ENCODE data around the gene DRGX.

Gene DRGX

GRCh38 chr10:49407552-49408137 is 11.8 kb upstream of the DRGX start:
- DNase-seq: peak; percentile 56

GRCh38 chr10:49407151-49407550 is 11.3 kb upstream of the DRGX start:
- DNase-seq: no peak

GRCh38 chr10:49404321-49404878 is 8.5 kb upstream of the DRGX start:
- no peak for DNase-seq

- no peak for DNase-seq
Observed at GRCh38 chr10:49403363-49403762, 7.5 kb upstream of the DRGX start.

GRCh38 chr10:49400365-49400764 is 4.5 kb upstream of the DRGX start:
- no peak for DNase-seq

- no peak for DNase-seq
Observed at GRCh38 chr10:49398986-49399385, 3.1 kb upstream of the DRGX start.

GRCh38 chr10:49398000-49398861 is 2.3 kb upstream of the DRGX start:
- DNase-seq: peak; percentile 40

- no peak for DNase-seq
Observed at GRCh38 chr10:49397036-49397999, 1.4 kb upstream of the DRGX start.

- no peak for DNase-seq
Observed at GRCh38 chr10:49396666-49396999, 744 bp upstream of the DRGX start.

- no peak for DNase-seq
Observed at GRCh38 chr10:49394933-49395740, 752 bp downstream of the DRGX start.

GRCh38 chr10:49393757-49394156 is 2.1 kb downstream of the DRGX start:
- no peak for DNase-seq

- DNase-seq: no peak
Observed at GRCh38 chr10:49393301-49393700, 2.6 kb downstream of the DRGX start.

- no peak for DNase-seq
Observed at GRCh38 chr10:49389361-49389933, 6.4 kb downstream of the DRGX start.

- DNase-seq: no peak
Observed at GRCh38 chr10:49388161-49388560, 7.7 kb downstream of the DRGX start.

GRCh38 chr10:49387071-49387470 is 8.8 kb downstream of the DRGX start:
- DNase-seq: no peak

GRCh38 chr10:49385939-49386922 is 9.7 kb downstream of the DRGX start:
- no peak for DNase-seq

GRCh38 chr10:49384268-49384953 is 11.5 kb downstream of the DRGX start:
- DNase-seq: no peak

- DNase-seq: no peak
Observed at GRCh38 chr10:49383853-49384252, 12.0 kb downstream of the DRGX start.

GRCh38 chr10:49382826-49383225 is 13.1 kb downstream of the DRGX start:
- no peak for DNase-seq

- DNase-seq: no peak
Observed at GRCh38 chr10:49382226-49382625, 13.7 kb downstream of the DRGX start.
